ENCODE data around the gene PTPRN2. TPM values are rescaled to one million over a fixed set of nuclear protein-coding genes. Genes with fewer than 3 reads are reported as not detected.

The PTPRN2 gene
- polyA plus RNA-seq, 1 of the 3 experiments (the other 2 are of a cell fraction) = 4.0 TPM

GRCh38 chr7:157784041-157784835 is 803.4 kb downstream of the PTPRN2 start:
- CTCF ChIA-PET = interaction anchor here (0.9 kb wide), 1 partner anchor 32 kb away, joined by 3 read pairs; no protein-coding TSS in a partner anchor
- DNase-seq = no peak
- Histone ChIP-seq H3K9me2 (no peaks in the 10 kb centered on the region), H3K36me3 (replicated peaks in 1 of 2; ENCODE audit: control insufficient read depth in 1 of 2, insufficient read depth in 2 of 2, low read length in 1 of 2) (no peaks in the 10 kb centered on the region), H3K9me3 (no peaks in the 10 kb centered on the region), H3K27ac (ENCODE audit: low read depth in 2 of 2, low read length in 1 of 2) (no peak overlapping the region), H2AFZ (ENCODE audit: low read depth) (no peak overlapping the region), H3K4me3 (ENCODE audit: low read depth in 2 of 2, low read length in 1 of 2) (no peak overlapping the region), H3K4me2 (no peak overlapping the region), H3K79me2 (ENCODE audit: insufficient read depth) (no peaks in the 10 kb centered on the region), H3K27me3 (ENCODE audit: insufficient read depth) (no peaks in the 10 kb centered on the region), H4K20me1 (ENCODE audit: insufficient read depth) (no peaks in the 10 kb centered on the region), H3K4me1 (ENCODE audit: control insufficient read depth in 1 of 2, insufficient read depth in 2 of 2, low read depth in 1 of 2, low read length in 1 of 2) (peaks cover 0 to 11% of the 10 kb centered on the region in 2 experiments; a peak in 1 of 4 replicates), H3K9ac (no peak overlapping the region), H3F3A (replicated peaks; ENCODE audit: insufficient read depth) (no peaks in the 10 kb centered on the region)
- POLR2A ChIA-PET = no interaction called here
- TF ChIP-seq REST (IDR thresholded peaks at IDR 0.05; ENCODE audit: low read depth, low read length) = no peak
- no peak for TF ChIP-seq FOSL2 (IDR thresholded peaks at IDR 0.05; ENCODE audit: borderline replicate concordance, low read depth)
- TF ChIP-seq MEF2A (IDR thresholded peaks at IDR 0.05; ENCODE audit: borderline replicate concordance, low read depth) = no peak
- no peak for TF ChIP-seq JUND (IDR thresholded peaks at IDR 0.05)
- no peak for TF ChIP-seq IRF3 (IDR thresholded peaks at IDR 0.05; ENCODE audit: low read depth, low read length)
- no peak for TF ChIP-seq POLR2AphosphoS5 (IDR thresholded peaks at IDR 0.05; ENCODE audit: low read depth, low read length)
- no peak for TF ChIP-seq TEAD4 (IDR thresholded peaks at IDR 0.05; ENCODE audit: borderline replicate concordance, insufficient read depth)
- no peak for TF ChIP-seq USF1 (IDR thresholded peaks at IDR 0.05; ENCODE audit: borderline replicate concordance, low read depth)
- no peak for TF ChIP-seq ELF1 (IDR thresholded peaks at IDR 0.05)
- no peak for TF ChIP-seq TAF1 (IDR thresholded peaks at IDR 0.05; ENCODE audit: borderline replicate concordance, low read depth, low read length)
- TF ChIP-seq EZH2phosphoT487 (IDR thresholded peaks at IDR 0.05; ENCODE audit: borderline replicate concordance, low read depth) = no peak
- no peak for TF ChIP-seq EP300 (IDR thresholded peaks at IDR 0.05; ENCODE audit: borderline replicate concordance in 1 of 2, low read depth in 1 of 2, low read length in 1 of 2)
- TF ChIP-seq CHD2 (IDR thresholded peaks at IDR 0.05; ENCODE audit: low read length, partially characterized antibody) = no peak
- no peak for TF ChIP-seq GATA2 (CRISPR knock-in tag; IDR thresholded peaks at IDR 0.05)
- TF ChIP-seq CTCF (IDR thresholded peaks at IDR 0.05) = no peak
- TF ChIP-seq RFX5 (IDR thresholded peaks at IDR 0.05; ENCODE audit: low read length) = no peak
- TF ChIP-seq MXI1 (IDR thresholded peaks at IDR 0.05; ENCODE audit: low read depth, low read length) = no peak
- TF ChIP-seq NRF1 (IDR thresholded peaks at IDR 0.05; ENCODE audit: low read depth, low read length) = no peak
- TF ChIP-seq MAX (IDR thresholded peaks at IDR 0.05; ENCODE audit: low read depth) = no peak
- WGBS (ENCODE audit: low lambda C conversion rate) = 43% methylated on average over 24 of the region's 27 CpGs
